ENCODE results near the gene ATXN2L. TPM values are rescaled to one million over a fixed set of nuclear protein-coding genes. Genes with fewer than 3 reads are reported as not detected.

Gene ATXN2L
- total and polyA plus RNA-seq, 10 of the 15 experiments (the other 5 are each of a cell fraction or from before 2014, with no cell fraction given): 3.5 to 210 (median 61.1) TPM

GRCh38 chr16:28834349-28834748 lies 11.6 kb downstream of the ATXN2L start (continued):
- TF ChIP-seq REST (IDR thresholded peaks at IDR 0.05; ENCODE audit: low read depth, low read length): no peak

GRCh38 chr16:28834873-28835863 lies 12.4 kb downstream of the ATXN2L start:
- CTCF ChIA-PET: interaction anchor here (1.4 kb wide), 1 partner anchor 8 kb away, joined by 5 read pairs; no protein-coding TSS in a partner anchor
- Histone ChIP-seq H3K4me3 (no peak overlapping the region), H3K9me3 (replicated peaks; ENCODE audit: control insufficient read depth, insufficient read depth, low read length) (no peaks in the 10 kb centered on the region), H3K9ac (ENCODE audit: control insufficient read depth, insufficient read depth, low read length) (no peak overlapping the region), H3K27ac (ENCODE audit: control insufficient read depth, insufficient read depth) (no peak overlapping the region), H3K4me2 (ENCODE audit: control insufficient read depth, insufficient read depth) (no peak overlapping the region), H3K27me3 (replicated peaks in 1 of 2; ENCODE audit: control insufficient read depth in 2 of 2, insufficient read depth in 2 of 2, low read length in 1 of 2) (no peaks in the 10 kb centered on the region), H3K4me1 (ENCODE audit: control insufficient read depth, insufficient read depth, low read length) (no peaks in the 10 kb centered on the region), H2AFZ (ENCODE audit: control insufficient read depth, low read depth, low read length) (no peak overlapping the region), H3K79me2 (ENCODE audit: control insufficient read depth, insufficient read depth, low read length) (no peaks in the 10 kb centered on the region), H4K20me1 (ENCODE audit: control insufficient read depth, insufficient read depth) (no peaks in the 10 kb centered on the region), H3K36me3 (ENCODE audit: control insufficient read depth in 2 of 2, insufficient read depth in 2 of 2, low read length in 1 of 2) (peaks cover 45 to 50% of the 10 kb centered on the region in 2 experiments)
- ATAC-seq (no peak; the same call in 2 of the 3 replicates), FAIRE-seq (no peak), DNase-seq (ENCODE audit: low read depth, low spot score) (no peak)
- SMC1A ChIA-PET (ENCODE audit: uncharacterized antibody, unreplicated experiment): no interaction called here
- TF ChIP-seq SKIL (IDR thresholded peaks at IDR 0.05; ENCODE audit: low read depth, poor library complexity, severe bottlenecking): no peak
- peak; percentile 49 for TF ChIP-seq POLR2A (IDR thresholded peaks at IDR 0.05; ENCODE audit: low read depth, low read length)
- TF ChIP-seq MYB (IDR thresholded peaks at IDR 0.05; ENCODE audit: borderline replicate concordance, low read depth, low read length): no peak
- no peak for TF ChIP-seq ZNF622 (IDR thresholded peaks at IDR 0.05)
- TF ChIP-seq TBL1XR1 (IDR thresholded peaks at IDR 0.05; ENCODE audit: low read depth, low read length): no peak
- peak; percentile 48; the same call in 1 of the 2 replicates for TF ChIP-seq POLR2AphosphoS5 (IDR thresholded peaks at IDR 0.05; ENCODE audit: low read length)
- no peak for TF ChIP-seq ATF3 (IDR thresholded peaks at IDR 0.05; ENCODE audit: borderline replicate concordance, extremely low read depth, low read depth, low read length)
- TF ChIP-seq CBX3 (IDR thresholded peaks at IDR 0.05; ENCODE audit: borderline replicate concordance, low read depth): no peak
- TF ChIP-seq GABPA (IDR thresholded peaks at IDR 0.05; ENCODE audit: low read depth): no peak
- in situ Hi-C loops (cut with MboI): no loop called here
- POLR2A ChIA-PET: no interaction called here
- RAD21 ChIA-PET (ENCODE audit: unreplicated experiment): no interaction called here
- 98% methylated on average over 24 of the region's 25 CpGs for WGBS (ENCODE audit: insufficient coverage, insufficient replicate concordance, low lambda C conversion rate, missing lambda C conversion rate)
- intact Hi-C loops (cut with micrococcal nuclease; ENCODE audit: unreplicated experiment): no loop called here
- no TSS peak for BruUV-seq (replicated peaks)

Measured in GM12878 (cell line).